NT2/D1 (cell line): ENCODE data around the gene FSTL4.

Source experiments
- YY1 ChIP-seq: IDR thresholded peaks from 2 replicates; pipeline ENCODE4 v1.6.1; 2011; ENCODE audit not compliant: insufficient read length, insufficient read depth
- ZNF274 ChIP-seq: IDR thresholded peaks from 2 replicates; pipeline ENCODE4 v1.6.1; 2011; ENCODE audit warnings: mild to moderate bottlenecking, low read depth, low read length

DNA sequence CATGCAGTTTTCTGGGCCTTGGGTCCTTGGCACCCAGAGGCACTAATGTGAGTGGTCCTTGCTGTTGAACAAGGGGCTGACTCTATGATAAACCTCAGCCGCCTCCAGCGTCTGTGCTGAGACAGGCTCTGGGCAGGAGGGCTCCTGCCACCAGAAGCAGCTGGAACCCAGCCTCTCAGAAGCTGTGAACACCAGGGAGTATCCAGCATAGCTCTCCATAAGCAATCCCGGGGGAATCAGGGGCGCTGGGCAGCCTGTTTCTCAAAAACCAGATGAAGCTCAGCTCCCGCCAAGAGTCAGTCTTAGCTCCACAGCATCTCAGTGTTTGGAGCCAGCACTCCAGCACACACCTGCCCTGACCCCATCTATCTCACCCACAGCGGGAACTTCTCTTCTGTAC lies 390.3 kb downstream of the FSTL4 start:
- TF ChIP-seq YY1 (no peak), ZNF274 (no peak)
